IPS DF 6.9 (cell line): ENCODE data around the gene RGS21.

Experiments used
- DNase-seq: peaks from one replicate; pipeline ENCODE4 v3.0.0-alpha.2; 2013; ENCODE audit warnings: low read depth, low spot score
- H3K27ac ChIP-seq: one replicate; pipeline ENCODE4 v1.5.1; 2013; ENCODE audit warnings: low read length, control low read depth
- H3K27me3 ChIP-seq: 2 replicates; pipeline ENCODE4 v1.6.1; 2013; ENCODE audit warnings: mild to moderate bottlenecking, low read length; ENCODE audit not compliant: control insufficient read depth, insufficient read depth
- H3K36me3 ChIP-seq: 2 replicates; pipeline ENCODE4 v1.6.1; 2013; ENCODE audit warnings: low read length; ENCODE audit not compliant: control insufficient read depth, insufficient read depth
- H3K4me1 ChIP-seq: 2 replicates; pipeline ENCODE4 v1.6.1; 2013; ENCODE audit warnings: low read length; ENCODE audit not compliant: control insufficient read depth, insufficient read depth
- H3K4me3 ChIP-seq: 2 replicates; pipeline ENCODE4 v1.5.1; 2013; ENCODE audit warnings: mild to moderate bottlenecking, low read length
- H3K9me3 ChIP-seq: 2 replicates; pipeline ENCODE4 v1.6.1; 2013; ENCODE audit warnings: low read length, inconsistent platforms; ENCODE audit not compliant: control insufficient read depth, insufficient read depth
- WGBS: extraction: QIAGEN DNeasy Blood & Tissue Kit; methylation state at CpG from one replicate; pipeline ENCODE4 v1.1.7; 2013; ENCODE audit warnings: mixed read lengths, missing lambda C conversion rate; ENCODE audit not compliant: insufficient read length, insufficient coverage; 5-methylcytosine and 5-hydroxymethylcytosine counted together

RGS21 gene

DNA sequence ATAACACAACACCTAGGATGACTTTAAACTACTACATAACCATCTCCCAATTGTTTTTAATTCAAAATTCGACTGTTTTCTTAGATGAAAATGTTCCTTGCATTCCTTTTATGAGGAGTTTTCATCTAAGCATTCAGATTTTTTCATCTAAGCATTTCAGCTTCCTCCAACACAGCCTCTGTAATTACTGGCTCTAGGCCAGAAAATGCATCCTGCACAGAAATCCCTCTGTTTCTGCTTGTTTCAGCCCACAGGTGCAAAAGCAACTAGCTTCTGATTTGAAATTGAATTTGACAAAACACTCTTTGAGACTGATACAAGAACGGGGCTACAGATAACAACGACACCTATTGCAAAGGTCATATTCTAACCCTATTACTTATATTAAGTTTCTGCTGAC lies 90.4 kb downstream of the RGS21 start:
- no CpG with 5 or more reads among the region's 3 CpGs for WGBS
- no peak overlapping the region for H3K4me3 ChIP-seq
- no peaks in the 10 kb centered on the region for H3K4me1 ChIP-seq
- no peaks in the 10 kb centered on the region for H3K27me3 ChIP-seq
- H3K27ac ChIP-seq = no peak overlapping the region
- H3K36me3 ChIP-seq = no peaks in the 10 kb centered on the region
- no peak for DNase-seq
- no peaks in the 10 kb centered on the region for H3K9me3 ChIP-seq
